Prostate gland (tissue), 2 donors: ENCODE measurements around the gene UBC.

ENCODE experiments used
- POLR2A ChIP-seq: fragments of 450-650 bp; IDR thresholded peaks from one replicate; pipeline ENCODE4 v1.6.1; 2016; ENCODE audit warnings: antibody characterized with exemption, mild to moderate bottlenecking
- POLR2AphosphoS5 ChIP-seq: sonication (generic); formaldehyde crosslinking; IDR thresholded peaks from one replicate; pipeline ENCODE4 v1.6.1; 2017; ENCODE audit warnings: antibody characterized with exemption
- TF ChIP-seq, protein P1 (sequence below), 4 experiments: fragments of 200-600 bp in 2 of 4; fragments of 450-650 bp in 2 of 4; sonication (generic) in 2 of 4; IDR thresholded peaks; 1 replicate in 3 of 4; 2 replicates in 1 of 4; pipeline ENCODE4 v1.5.1; 2016 to 2019; ENCODE audit warnings: antibody characterized with exemption in 4 of 4, mild to moderate bottlenecking in 2 of 4, moderate library complexity in 2 of 4

DNA sequence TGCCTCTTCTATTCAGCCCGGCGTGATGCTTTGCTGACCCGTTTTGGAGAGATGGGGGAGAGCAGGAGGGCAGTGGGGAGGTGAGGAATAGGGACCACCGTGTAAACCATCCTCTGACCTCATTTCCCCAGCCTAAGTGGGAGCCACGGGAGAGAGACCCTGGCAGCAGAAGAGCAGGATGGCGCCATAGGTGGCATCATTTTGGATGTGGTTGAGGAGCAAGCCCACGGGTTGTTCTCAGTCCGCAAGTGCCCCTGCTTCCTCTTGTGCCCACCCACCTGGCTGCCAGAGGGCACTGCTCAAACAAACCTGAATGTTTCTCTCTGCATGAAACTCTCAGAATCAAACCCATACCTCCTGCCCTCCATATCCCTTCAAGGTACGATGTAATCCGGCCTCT lies 10.7 kb upstream of the UBC start:
- TF ChIP-seq POLR2AphosphoS5 (no peak), POLR2A (no peak)
- TF ChIP-seq, protein P1, sequence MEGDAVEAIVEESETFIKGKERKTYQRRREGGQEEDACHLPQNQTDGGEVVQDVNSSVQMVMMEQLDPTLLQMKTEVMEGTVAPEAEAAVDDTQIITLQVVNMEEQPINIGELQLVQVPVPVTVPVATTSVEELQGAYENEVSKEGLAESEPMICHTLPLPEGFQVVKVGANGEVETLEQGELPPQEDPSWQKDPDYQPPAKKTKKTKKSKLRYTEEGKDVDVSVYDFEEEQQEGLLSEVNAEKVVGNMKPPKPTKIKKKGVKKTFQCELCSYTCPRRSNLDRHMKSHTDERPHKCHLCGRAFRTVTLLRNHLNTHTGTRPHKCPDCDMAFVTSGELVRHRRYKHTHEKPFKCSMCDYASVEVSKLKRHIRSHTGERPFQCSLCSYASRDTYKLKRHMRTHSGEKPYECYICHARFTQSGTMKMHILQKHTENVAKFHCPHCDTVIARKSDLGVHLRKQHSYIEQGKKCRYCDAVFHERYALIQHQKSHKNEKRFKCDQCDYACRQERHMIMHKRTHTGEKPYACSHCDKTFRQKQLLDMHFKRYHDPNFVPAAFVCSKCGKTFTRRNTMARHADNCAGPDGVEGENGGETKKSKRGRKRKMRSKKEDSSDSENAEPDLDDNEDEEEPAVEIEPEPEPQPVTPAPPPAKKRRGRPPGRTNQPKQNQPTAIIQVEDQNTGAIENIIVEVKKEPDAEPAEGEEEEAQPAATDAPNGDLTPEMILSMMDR (IDR thresholded peaks at IDR 0.05): no peak
